Natural killer cell (primary cell): ENCODE measurements around the gene BRD7. TPM values are rescaled to one million over a fixed set of nuclear protein-coding genes. Genes with fewer than 3 reads are reported as not detected.

Experiments
- ATAC-seq, 3 donors: fragments of 150-1000 bp in 2 of 3; fragments of 200-7000 bp in 1 of 3; cut with Tn5 transposase; 1 replicate in 1 of 3; 2 replicates in 2 of 3; pipeline ENCODE4 v1.10.0; 2021; ENCODE audit warnings: mild to moderate bottlenecking in 2 of 3, moderate library complexity in 2 of 3
- DNase-seq, 2 donors: peaks; one replicate each; pipeline versions ENCODE4 v3.0.0 to v3.0.0-alpha.2; 2013 to 2021; ENCODE audit warnings: mixed read lengths in 1 of 2
- H3K27ac ChIP-seq: one replicate; pipeline ENCODE4 v1.5.1; 2013; ENCODE audit warnings: mild to moderate bottlenecking, low read length
- H3K27me3 ChIP-seq: one replicate; pipeline ENCODE4 v1.6.1; 2013; ENCODE audit warnings: low read length; ENCODE audit not compliant: control insufficient read depth, insufficient read depth
- H3K36me3 ChIP-seq: one replicate; pipeline ENCODE4 v1.6.1; 2013; ENCODE audit warnings: low read length; ENCODE audit not compliant: control insufficient read depth, insufficient read depth
- H3K4me1 ChIP-seq: one replicate; pipeline ENCODE4 v1.6.1; 2013; ENCODE audit warnings: low read length; ENCODE audit not compliant: control insufficient read depth, insufficient read depth
- H3K4me3 ChIP-seq: one replicate; pipeline ENCODE4 v1.5.1; 2013; ENCODE audit warnings: low read length
- H3K9me3 ChIP-seq: one replicate; pipeline ENCODE4 v1.6.1; 2013; ENCODE audit warnings: low read length; ENCODE audit not compliant: control insufficient read depth, insufficient read depth
- H3K27ac Mint-ChIP-seq, 2 donors: one replicate each; pipeline ENCODE4 v1.8.0; 2022; ENCODE audit warnings: mild to moderate bottlenecking in 2 of 2, mixed read lengths in 2 of 2, moderate library complexity in 1 of 2
- H3K27me3 Mint-ChIP-seq, 2 donors: one replicate each; pipeline ENCODE4 v1.8.0; 2022; ENCODE audit warnings: low read depth in 2 of 2, mixed read lengths in 2 of 2
- H3K36me3 Mint-ChIP-seq: one replicate; pipeline ENCODE4 v1.8.0; 2022; ENCODE audit warnings: mixed read lengths
- H3K4me1 Mint-ChIP-seq, 2 donors: one replicate each; pipeline ENCODE4 v1.8.0; 2022; ENCODE audit warnings: mixed read lengths in 2 of 2
- H3K4me3 Mint-ChIP-seq: one replicate; pipeline ENCODE4 v1.8.0; 2022; ENCODE audit warnings: mild to moderate bottlenecking, moderate library complexity, mixed read lengths
- H3K9me3 Mint-ChIP-seq, 2 donors: one replicate each; pipeline ENCODE4 v1.8.0; 2022; ENCODE audit warnings: mixed read lengths in 2 of 2
- CTCF ChIP-seq: fragments of 200-600 bp; IDR thresholded peaks from one replicate; pipeline ENCODE4 v1.8.0; 2022; ENCODE audit warnings: antibody characterized with exemption
- WGBS: methylation state at CpG from one replicate; pipeline ENCODE4 v1.1.7; 2013; ENCODE audit warnings: missing lambda C conversion rate; ENCODE audit not compliant: insufficient coverage; 5-methylcytosine and 5-hydroxymethylcytosine counted together
- intact Hi-C: fragments of 100-400 bp; cut with micrococcal nuclease; formaldehyde crosslinking; loops from one replicate; pipeline ENCODE4 v1.14.2; 2022
- total RNA-seq, 4 donors: library from RNA; stranded (reverse); fragments of 120-200 nt in 1 of 4; gene quantifications; one replicate each; pipeline versions ENCODE4 v1.2.3 to v1.2.4, GENCODE V29; 2013 to 2022

The BRD7 gene
- total RNA-seq, 3 donors from 2014 or later (not counting 1 experiment from before 2014, with no cell fraction given), result 89.2 to 118 (median 94.9) TPM

DNA sequence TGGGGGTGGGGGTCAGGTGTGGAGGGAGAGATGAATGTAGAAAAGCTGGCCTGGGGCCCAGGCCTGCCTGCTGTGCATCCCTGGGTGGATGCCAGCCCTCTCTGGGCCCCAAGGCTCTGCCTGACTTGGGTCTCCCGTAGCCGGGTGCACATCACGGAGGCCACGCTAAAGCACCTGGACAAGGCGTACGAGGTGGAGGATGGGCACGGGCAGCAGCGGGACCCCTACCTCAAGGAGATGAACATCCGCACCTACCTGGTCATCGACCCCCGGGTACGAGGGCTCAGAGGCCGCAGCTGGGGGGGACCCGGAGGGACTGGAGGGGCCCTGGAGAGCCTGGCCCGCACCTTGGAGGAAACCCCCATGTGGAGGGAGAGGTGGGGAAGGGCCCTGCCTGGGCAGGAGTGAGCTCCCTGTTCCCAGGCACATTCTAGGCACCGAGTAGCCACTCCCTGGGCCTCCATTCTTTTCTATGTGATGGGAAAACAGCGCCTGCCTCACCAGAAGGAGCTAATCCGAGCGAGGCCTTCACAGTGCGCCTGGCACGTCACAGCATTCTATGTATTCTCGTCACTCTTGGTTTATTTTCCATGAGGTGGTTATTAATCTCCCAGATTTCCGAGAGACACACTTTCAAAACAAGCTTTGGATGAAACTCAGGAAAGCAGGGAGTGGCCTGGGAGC, 67.7 kb downstream of the BRD7 start:
- Histone ChIP-seq H3K27ac (no peak overlapping the region), H3K27me3 (no peaks in the 10 kb centered on the region), H3K4me3 (no peak overlapping the region), H3K9me3 (no peaks in the 10 kb centered on the region), H3K36me3 (peaks cover 88% of the 10 kb centered on the region), H3K4me1 (peaks cover 3% of the 10 kb centered on the region)
- Mint-ChIP-seq H3K4me3 (no peak overlapping the region), H3K9me3 (no peaks in the 10 kb centered on the region), H3K36me3 (no peaks in the 10 kb centered on the region), H3K27ac (peak overlapping the region in 1 of 2 donors; percentile 77), H3K4me1 (peaks cover 11 to 37% of the 10 kb centered on the region in 2 donors), H3K27me3 (no peaks in the 10 kb centered on the region)
- no peak for ATAC-seq
- WGBS, result 98% methylated on average over 23 of the region's 23 CpGs
- intact Hi-C loops, result no loop called here
- DNase-seq, result no peak
- TF ChIP-seq CTCF, result no peak

GRCh38 chr16:50299508-50300105, 69.2 kb downstream of the BRD7 start:
- H3K36me3 Mint-ChIP-seq, result no peaks in the 10 kb centered on the region
- no peak for TF ChIP-seq CTCF
- intact Hi-C loops, result no loop called here
- DNase-seq, result no peak
- H3K36me3 ChIP-seq, result peaks cover 88% of the 10 kb centered on the region
- no peaks in the 10 kb centered on the region for H3K9me3 ChIP-seq
- H3K4me1 Mint-ChIP-seq, result peaks cover 19 to 43% of the 10 kb centered on the region in 2 donors
- peaks cover 3% of the 10 kb centered on the region for H3K4me1 ChIP-seq
- no peak for ATAC-seq
- no peaks in the 10 kb centered on the region for H3K27me3 ChIP-seq
- H3K27me3 Mint-ChIP-seq, result no peaks in the 10 kb centered on the region
- WGBS, result 93% methylated on average over 11 of the region's 12 CpGs
- no peak overlapping the region for H3K4me3 Mint-ChIP-seq
- H3K9me3 Mint-ChIP-seq, result no peaks in the 10 kb centered on the region
- no peak overlapping the region for H3K4me3 ChIP-seq
- H3K27ac Mint-ChIP-seq, result peak overlapping the region in 1 of 2 donors; percentile 66
- H3K27ac ChIP-seq, result no peak overlapping the region

GRCh38 chr16:50298591-50299507, 69.9 kb downstream of the BRD7 start:
- intact Hi-C loops, result no loop called here
- Histone ChIP-seq H3K36me3 (peaks cover 88% of the 10 kb centered on the region), H3K27ac (no peak overlapping the region), H3K4me3 (no peak overlapping the region), H3K9me3 (no peaks in the 10 kb centered on the region), H3K27me3 (no peaks in the 10 kb centered on the region), H3K4me1 (peaks cover 3% of the 10 kb centered on the region)
- WGBS, result 96% methylated on average over 29 of the region's 29 CpGs
- TF ChIP-seq CTCF, result no peak
- no peak overlapping the region for H3K4me3 Mint-ChIP-seq
- no peaks in the 10 kb centered on the region for H3K9me3 Mint-ChIP-seq
- DNase-seq, result no peak
- H3K4me1 Mint-ChIP-seq, result peaks cover 24 to 47% of the 10 kb centered on the region in 2 donors
- no peak for ATAC-seq
- no peaks in the 10 kb centered on the region for H3K27me3 Mint-ChIP-seq
- peak overlapping the region; percentile 46 to 81 for H3K27ac Mint-ChIP-seq
- H3K36me3 Mint-ChIP-seq, result no peaks in the 10 kb centered on the region
